ENCODE results near the gene PITPNC1.
"Not testable (repeated sequence)": the region's sequence is repeated elsewhere in the genome, so short reads cannot be mapped to it uniquely, and the experiment has no call there.

Gene PITPNC1

GRCh38 chr17:67575325-67575724, 198.2 kb downstream of the PITPNC1 start:
- Histone ChIP-seq H3K36me3 (ENCODE audit: control insufficient read depth in 5 of 5, insufficient read depth in 5 of 5, low read length in 5 of 5) (peaks cover 0 to 6% (median 0%) of the 10 kb centered on the region in 5 donors), H3K4me1 (ENCODE audit: control insufficient read depth in 5 of 5, insufficient read depth in 5 of 5, low read length in 5 of 5) (no peaks in the 10 kb centered on the region), H3K27ac (ENCODE audit: low read depth, low read length) (no peak overlapping the region), H3K27me3 (ENCODE audit: control insufficient read depth in 5 of 5, insufficient read depth in 4 of 5, low read length in 5 of 5) (no peaks in the 10 kb centered on the region), H3K9me3 (ENCODE audit: control insufficient read depth in 5 of 5, low read length in 5 of 5) (no peaks in the 10 kb centered on the region), H3K4me3 (ENCODE audit: low read depth in 1 of 5, low read length in 5 of 5) (no peak overlapping the region), H3K9ac (ENCODE audit: low read length in 5 of 5) (no peak overlapping the region)

GRCh38 chr17:67576471-67577115, 199.5 kb downstream of the PITPNC1 start:
- Histone ChIP-seq H3K4me1 (ENCODE audit: control insufficient read depth in 5 of 5, insufficient read depth in 5 of 5, low read length in 5 of 5) (no peaks in the 10 kb centered on the region), H3K27me3 (ENCODE audit: control insufficient read depth in 5 of 5, insufficient read depth in 4 of 5, low read length in 5 of 5) (no peaks in the 10 kb centered on the region), H3K9ac (ENCODE audit: low read length in 5 of 5) (no peak overlapping the region), H3K36me3 (ENCODE audit: control insufficient read depth in 5 of 5, insufficient read depth in 5 of 5, low read length in 5 of 5) (peaks cover 0 to 9% (median 0%) of the 10 kb centered on the region in 5 donors), H3K27ac (ENCODE audit: low read depth, low read length) (no peak overlapping the region), H3K9me3 (ENCODE audit: control insufficient read depth in 5 of 5, low read length in 5 of 5) (no peaks in the 10 kb centered on the region), H3K4me3 (ENCODE audit: low read depth in 1 of 5, low read length in 5 of 5) (no peak overlapping the region)

GRCh38 chr17:67577429-67578141, 200.5 kb downstream of the PITPNC1 start:
- Histone ChIP-seq H3K27ac (ENCODE audit: low read depth, low read length) (no peak overlapping the region), H3K36me3 (ENCODE audit: control insufficient read depth in 5 of 5, insufficient read depth in 5 of 5, low read length in 5 of 5) (peaks cover 0 to 9% (median 2%) of the 10 kb centered on the region in 5 donors), H3K4me3 (ENCODE audit: low read depth in 1 of 5, low read length in 5 of 5) (no peak overlapping the region), H3K9me3 (ENCODE audit: control insufficient read depth in 5 of 5, low read length in 5 of 5) (no peaks in the 10 kb centered on the region), H3K9ac (ENCODE audit: low read length in 5 of 5) (no peak overlapping the region), H3K4me1 (ENCODE audit: control insufficient read depth in 5 of 5, insufficient read depth in 5 of 5, low read length in 5 of 5) (no peaks in the 10 kb centered on the region), H3K27me3 (ENCODE audit: control insufficient read depth in 5 of 5, insufficient read depth in 4 of 5, low read length in 5 of 5) (no peaks in the 10 kb centered on the region)

- Histone ChIP-seq H3K27ac (ENCODE audit: low read depth, low read length) (no peak overlapping the region), H3K27me3 (ENCODE audit: control insufficient read depth in 5 of 5, insufficient read depth in 4 of 5, low read length in 5 of 5) (no peaks in the 10 kb centered on the region), H3K9ac (ENCODE audit: low read length in 5 of 5) (no peak overlapping the region), H3K4me1 (ENCODE audit: control insufficient read depth in 5 of 5, insufficient read depth in 5 of 5, low read length in 5 of 5) (no peaks in the 10 kb centered on the region), H3K4me3 (ENCODE audit: low read depth in 1 of 5, low read length in 5 of 5) (no peak overlapping the region), H3K36me3 (ENCODE audit: control insufficient read depth in 5 of 5, insufficient read depth in 5 of 5, low read length in 5 of 5) (peaks cover 0 to 9% (median 2%) of the 10 kb centered on the region in 5 donors), H3K9me3 (ENCODE audit: control insufficient read depth in 5 of 5, low read length in 5 of 5) (no peaks in the 10 kb centered on the region)
These were observed 201.0 kb downstream of the PITPNC1 start for GRCh38 chr17:67578142-67578457.

- not testable (repeated sequence) for H3K4me1 ChIP-seq (ENCODE audit: control insufficient read depth in 5 of 5, insufficient read depth in 5 of 5, low read length in 5 of 5)
These were observed 201.8 kb downstream of the PITPNC1 start for GRCh38 chr17:67578679-67579405.

GRCh38 chr17:67582673-67583081, 205.6 kb downstream of the PITPNC1 start:
- Histone ChIP-seq H3K36me3 (ENCODE audit: control insufficient read depth in 5 of 5, insufficient read depth in 5 of 5, low read length in 5 of 5) (peaks cover 0 to 9% (median 2%) of the 10 kb centered on the region in 5 donors), H3K4me1 (ENCODE audit: control insufficient read depth in 5 of 5, insufficient read depth in 5 of 5, low read length in 5 of 5) (no peaks in the 10 kb centered on the region), H3K9me3 (ENCODE audit: control insufficient read depth in 5 of 5, low read length in 5 of 5) (peaks cover 0 to 3% (median 0%) of the 10 kb centered on the region in 5 donors), H3K27me3 (ENCODE audit: control insufficient read depth in 5 of 5, insufficient read depth in 4 of 5, low read length in 5 of 5) (no peaks in the 10 kb centered on the region), H3K27ac (ENCODE audit: low read depth, low read length) (no peak overlapping the region), H3K4me3 (ENCODE audit: low read depth in 1 of 5, low read length in 5 of 5) (no peak overlapping the region), H3K9ac (ENCODE audit: low read length in 5 of 5) (no peak overlapping the region)

More at GRCh38 chr17:67578679-67579405, 201.8 kb downstream of the PITPNC1 start:
- not testable (repeated sequence) for H3K9ac ChIP-seq (ENCODE audit: low read length in 5 of 5); H3K27ac ChIP-seq (ENCODE audit: low read depth, low read length); H3K36me3 ChIP-seq (ENCODE audit: control insufficient read depth in 5 of 5, insufficient read depth in 5 of 5, low read length in 5 of 5); H3K4me3 ChIP-seq (ENCODE audit: low read depth in 1 of 5, low read length in 5 of 5); H3K9me3 ChIP-seq (ENCODE audit: control insufficient read depth in 5 of 5, low read length in 5 of 5); H3K27me3 ChIP-seq (ENCODE audit: control insufficient read depth in 5 of 5, insufficient read depth in 4 of 5, low read length in 5 of 5)

- H3K9ac ChIP-seq (ENCODE audit: low read length in 5 of 5): no peak overlapping the region
- peaks cover 0 to 3% (median 0%) of the 10 kb centered on the region in 5 donors for H3K9me3 ChIP-seq (ENCODE audit: control insufficient read depth in 5 of 5, low read length in 5 of 5)
- H3K4me3 ChIP-seq (ENCODE audit: low read depth in 1 of 5, low read length in 5 of 5): no peak overlapping the region
- H3K27ac ChIP-seq (ENCODE audit: low read depth, low read length): no peak overlapping the region
- peaks cover 0 to 5% (median 2%) of the 10 kb centered on the region in 5 donors for H3K36me3 ChIP-seq (ENCODE audit: control insufficient read depth in 5 of 5, insufficient read depth in 5 of 5, low read length in 5 of 5)
- no peaks in the 10 kb centered on the region for H3K4me1 ChIP-seq (ENCODE audit: control insufficient read depth in 5 of 5, insufficient read depth in 5 of 5, low read length in 5 of 5)
- no peaks in the 10 kb centered on the region for H3K27me3 ChIP-seq (ENCODE audit: control insufficient read depth in 5 of 5, insufficient read depth in 4 of 5, low read length in 5 of 5)
These were observed 208.1 kb downstream of the PITPNC1 start for GRCh38 chr17:67585077-67585602.

GRCh38 chr17:67588326-67588725, 211.2 kb downstream of the PITPNC1 start:
- H3K27ac ChIP-seq (ENCODE audit: low read depth, low read length): no peak overlapping the region
- no peaks in the 10 kb centered on the region for H3K36me3 ChIP-seq (ENCODE audit: control insufficient read depth in 5 of 5, insufficient read depth in 5 of 5, low read length in 5 of 5)
- H3K9ac ChIP-seq (ENCODE audit: low read length in 5 of 5): no peak overlapping the region
- no peaks in the 10 kb centered on the region for H3K4me1 ChIP-seq (ENCODE audit: control insufficient read depth in 5 of 5, insufficient read depth in 5 of 5, low read length in 5 of 5)
- H3K4me3 ChIP-seq (ENCODE audit: low read depth in 1 of 5, low read length in 5 of 5): no peak overlapping the region
- peaks cover 0 to 3% (median 0%) of the 10 kb centered on the region in 5 donors for H3K9me3 ChIP-seq (ENCODE audit: control insufficient read depth in 5 of 5, low read length in 5 of 5)
- no peaks in the 10 kb centered on the region for H3K27me3 ChIP-seq (ENCODE audit: control insufficient read depth in 5 of 5, insufficient read depth in 4 of 5, low read length in 5 of 5)

GRCh38 chr17:67594115-67594880, 217.2 kb downstream of the PITPNC1 start:
- no peak overlapping the region for H3K4me3 ChIP-seq (ENCODE audit: low read depth in 1 of 5, low read length in 5 of 5)
- H3K4me1 ChIP-seq (ENCODE audit: control insufficient read depth in 5 of 5, insufficient read depth in 5 of 5, low read length in 5 of 5): no peaks in the 10 kb centered on the region
- no peaks in the 10 kb centered on the region for H3K36me3 ChIP-seq (ENCODE audit: control insufficient read depth in 5 of 5, insufficient read depth in 5 of 5, low read length in 5 of 5)
- no peaks in the 10 kb centered on the region for H3K27me3 ChIP-seq (ENCODE audit: control insufficient read depth in 5 of 5, insufficient read depth in 4 of 5, low read length in 5 of 5)
- H3K9me3 ChIP-seq (ENCODE audit: control insufficient read depth in 5 of 5, low read length in 5 of 5): no peaks in the 10 kb centered on the region
- H3K27ac ChIP-seq (ENCODE audit: low read depth, low read length): no peak overlapping the region
- H3K9ac ChIP-seq (ENCODE audit: low read length in 5 of 5): no peak overlapping the region

All from subcutaneous abdominal adipose tissue (tissue), 5 donors.